Hippocampal formation (tissue), 2 donors: Measurements from ENCODE around the gene MLST8.

ENCODE experiments used
- DNase-seq, 2 donors: peaks; one replicate each; lab custom pipeline; 2025; lab: John Stamatoyannopoulos, UW

The MLST8 gene

GRCh38 chr16:2208308-2208707 is 3.1 kb downstream of the MLST8 start:
- no peak for DNase-seq

DNA sequence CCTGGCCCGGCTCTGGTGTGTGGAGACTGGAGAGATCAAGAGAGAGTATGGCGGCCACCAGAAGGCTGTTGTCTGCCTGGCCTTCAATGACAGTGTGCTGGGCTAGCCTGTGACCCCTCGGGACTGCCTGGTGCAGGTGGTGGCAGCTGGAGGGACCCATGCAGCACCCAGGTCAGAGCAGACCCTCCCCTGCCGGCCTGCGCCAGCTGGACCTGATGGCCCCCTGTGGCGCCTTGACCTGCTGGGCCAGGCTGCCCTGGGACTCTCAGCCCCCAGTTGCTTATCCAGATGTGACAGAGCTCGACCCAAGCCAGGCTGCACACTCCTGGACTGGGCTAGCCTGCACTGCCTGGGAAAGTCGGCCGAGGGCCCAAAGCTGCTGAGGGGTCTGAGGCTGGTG is 3.5 kb downstream of the MLST8 start:
- no peak for DNase-seq

GRCh38 chr16:2209258-2210008 is 4.2 kb downstream of the MLST8 start:
- DNase-seq, result no peak

DNA sequence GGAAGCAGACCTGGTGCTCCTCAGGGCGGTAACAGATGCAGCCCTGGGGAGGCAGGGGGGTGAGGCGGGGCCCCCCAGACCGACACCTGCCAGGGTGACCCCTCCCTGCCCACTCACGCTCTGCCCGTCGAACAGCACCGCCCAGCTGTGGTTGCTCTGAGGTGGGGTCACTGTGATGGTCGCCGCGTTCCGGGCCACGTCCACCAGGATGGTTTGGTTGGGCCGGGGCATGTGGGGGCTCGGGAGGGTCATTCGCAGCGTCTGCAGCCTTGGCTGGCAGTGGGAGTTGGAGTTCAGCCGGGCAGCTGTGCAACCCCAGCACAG is 4.7 kb downstream of the MLST8 start:
- DNase-seq, result no peak

DNA sequence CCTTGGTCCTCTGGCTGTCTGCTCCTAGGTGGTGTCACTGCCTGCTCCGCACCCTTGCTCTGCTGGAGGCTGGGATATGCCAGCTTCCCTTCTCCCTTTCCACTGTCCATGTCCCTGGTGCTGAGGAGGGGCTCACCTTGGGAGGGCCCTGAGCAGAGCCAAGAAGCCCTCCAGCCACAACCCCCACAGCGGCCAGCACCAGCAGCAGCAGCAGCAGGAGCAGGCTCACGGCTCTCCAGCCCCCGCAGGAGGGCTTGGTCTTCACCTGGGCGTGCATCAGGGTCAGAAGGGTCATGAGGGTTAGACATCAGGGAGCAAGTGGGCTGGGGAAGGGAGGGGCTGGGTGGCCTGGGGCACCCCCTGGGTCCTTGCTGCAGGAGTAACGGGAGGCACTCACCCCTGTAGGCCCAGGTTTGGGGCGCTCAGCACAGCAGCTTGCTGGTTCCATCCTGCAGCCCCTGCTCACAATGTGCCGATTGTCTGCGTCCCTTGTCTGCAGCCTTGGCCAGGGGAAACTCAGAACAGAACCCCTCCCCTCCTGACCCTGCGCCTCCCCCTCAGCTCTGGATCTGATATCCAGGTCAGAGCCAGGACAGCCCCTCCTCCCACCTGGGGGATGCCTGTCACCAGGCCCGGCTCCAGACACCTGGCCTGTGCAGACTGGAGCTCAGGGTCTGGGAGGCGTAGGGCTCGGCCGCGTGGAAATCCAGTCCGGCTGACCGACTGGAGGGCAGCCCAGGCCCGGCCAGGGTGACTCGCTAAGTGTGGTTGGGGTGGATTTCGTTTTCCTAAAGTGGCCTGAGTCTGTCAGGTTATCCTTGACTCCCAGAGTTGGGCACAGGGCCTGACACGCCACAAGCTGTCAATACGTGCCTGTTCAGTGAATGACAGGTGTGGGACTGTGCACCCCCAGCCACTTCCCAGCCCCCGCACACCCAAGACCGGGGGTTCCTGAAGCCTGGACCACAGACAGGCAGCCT is 5.4 kb downstream of the MLST8 start, which contains the start of gene BRICD5:
Gene BRICD5, minus strand, starts transcription at position 478 of the 980 bp plus-strand sequence. Its CDS starts 30 bp downstream, at position 448.
- no peak for DNase-seq

- DNase-seq, result no peak
These were observed 6.7 kb downstream of the MLST8 start for GRCh38 chr16:2211923-2212347.

DNA sequence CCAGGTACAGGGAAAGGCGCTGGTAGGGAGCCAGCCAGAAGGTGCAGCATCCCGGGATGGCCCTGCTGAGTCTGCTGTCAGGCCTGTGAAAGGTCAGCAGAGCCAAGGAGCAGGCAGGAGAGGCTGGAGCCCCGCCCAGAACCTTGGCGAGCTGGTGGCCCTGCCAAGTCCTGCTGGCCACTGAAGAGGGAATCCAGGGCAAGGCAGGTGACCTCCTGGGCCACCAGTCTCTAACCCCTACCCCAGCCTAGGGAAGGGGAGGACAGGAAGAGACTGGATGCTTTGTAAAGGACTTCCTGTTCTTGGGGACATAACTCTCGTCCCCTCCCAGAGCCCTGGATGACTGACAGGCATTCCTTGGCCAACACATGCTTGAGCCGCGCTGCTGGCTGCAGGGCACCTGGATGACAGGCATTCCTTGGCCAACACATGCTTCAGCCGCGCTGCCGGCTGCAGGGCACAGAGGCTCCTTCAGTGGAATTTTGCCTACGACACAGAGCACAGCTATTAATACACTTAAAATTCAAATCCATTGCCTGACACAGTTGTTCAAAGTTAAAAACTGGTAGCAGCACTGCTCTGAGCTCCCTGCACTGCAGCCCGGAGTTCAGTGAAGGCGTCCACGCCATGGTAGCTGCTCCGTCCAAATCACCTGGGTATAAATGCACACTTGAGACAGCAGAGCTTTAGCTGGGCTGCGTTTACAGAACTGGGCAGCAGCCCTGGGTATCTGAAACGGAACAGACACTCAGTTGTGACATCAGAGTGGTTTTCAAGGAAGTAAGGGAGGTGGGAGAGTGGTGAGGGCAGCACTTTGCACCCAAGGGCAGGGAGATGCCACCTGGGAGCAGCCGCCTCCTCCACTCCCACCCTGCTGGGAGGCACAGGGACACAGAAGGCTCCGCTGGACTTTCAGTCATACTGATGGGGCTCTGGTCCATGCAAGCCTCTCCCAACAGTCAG is 7.4 kb downstream of the MLST8 start:
- no peak for DNase-seq

GRCh38 chr16:2213817-2214718 is 8.8 kb downstream of the MLST8 start:
- DNase-seq, result no peak

DNA sequence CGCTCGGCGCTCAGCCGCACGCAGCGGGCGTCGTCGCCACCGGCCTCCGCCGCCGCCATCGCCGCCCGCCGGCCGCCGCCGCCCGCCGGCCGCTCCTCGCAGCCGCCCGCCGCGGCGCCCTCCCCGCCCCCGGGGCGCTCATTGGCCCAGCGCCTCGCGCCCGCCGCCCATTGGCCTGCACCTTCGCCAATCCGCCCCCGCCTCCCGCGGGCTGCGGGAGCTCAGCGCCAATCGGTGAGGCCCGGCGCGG is 9.4 kb downstream of the MLST8 start, which contains the start of gene PGP:
Gene PGP, minus strand, starts transcription at position 122 of the 250 bp plus-strand sequence. Its CDS starts 63 bp downstream, at position 59.
- no peak for DNase-seq

- no peak for DNase-seq
These were observed 11.1 kb downstream of the MLST8 start for GRCh38 chr16:2216330-2216729.

DNA sequence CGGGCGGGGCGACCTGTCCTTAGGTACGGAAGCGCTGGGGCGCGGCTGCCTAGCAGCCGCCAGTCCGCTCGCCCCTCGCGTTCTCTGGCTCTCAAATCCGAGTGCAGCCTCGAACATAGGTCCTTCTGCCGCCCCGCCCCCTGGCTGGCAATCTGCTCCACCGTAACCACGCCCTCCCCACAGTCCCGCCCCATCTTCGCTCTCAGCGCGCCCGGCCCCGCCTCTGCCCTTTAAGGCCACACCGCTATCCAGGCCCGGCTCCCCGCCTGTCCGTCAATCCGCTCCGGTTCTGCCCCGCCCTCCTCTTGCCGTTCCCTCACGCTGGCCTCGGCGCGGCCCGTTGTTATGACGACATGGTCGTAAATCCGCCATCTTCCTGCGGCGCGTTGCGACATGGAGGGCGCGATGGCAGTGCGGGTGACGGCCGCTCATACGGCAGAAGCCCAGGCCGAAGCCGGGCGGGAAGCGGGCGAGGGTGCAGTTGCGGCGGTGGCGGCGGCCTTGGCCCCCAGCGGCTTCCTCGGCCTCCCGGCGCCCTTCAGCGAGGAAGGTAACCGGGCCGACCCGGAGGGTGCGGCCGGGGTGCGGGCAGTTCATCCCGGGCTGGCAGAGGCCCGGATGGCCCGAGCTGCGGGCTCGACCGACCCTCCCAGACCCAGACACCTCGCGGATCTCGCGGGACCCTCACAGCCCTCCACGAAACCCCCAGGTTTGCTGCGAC is 18.1 kb downstream of the MLST8 start, which contains the start of gene E4F1:
Gene E4F1, plus strand, starts transcription at position 371 of the 721 bp plus-strand sequence. Its CDS starts 23 bp downstream, at position 394.
- peak; percentile 98 for DNase-seq

- DNase-seq, result no peak
These were observed 18.8 kb downstream of the MLST8 start for GRCh38 chr16:2223942-2224486.

DNA sequence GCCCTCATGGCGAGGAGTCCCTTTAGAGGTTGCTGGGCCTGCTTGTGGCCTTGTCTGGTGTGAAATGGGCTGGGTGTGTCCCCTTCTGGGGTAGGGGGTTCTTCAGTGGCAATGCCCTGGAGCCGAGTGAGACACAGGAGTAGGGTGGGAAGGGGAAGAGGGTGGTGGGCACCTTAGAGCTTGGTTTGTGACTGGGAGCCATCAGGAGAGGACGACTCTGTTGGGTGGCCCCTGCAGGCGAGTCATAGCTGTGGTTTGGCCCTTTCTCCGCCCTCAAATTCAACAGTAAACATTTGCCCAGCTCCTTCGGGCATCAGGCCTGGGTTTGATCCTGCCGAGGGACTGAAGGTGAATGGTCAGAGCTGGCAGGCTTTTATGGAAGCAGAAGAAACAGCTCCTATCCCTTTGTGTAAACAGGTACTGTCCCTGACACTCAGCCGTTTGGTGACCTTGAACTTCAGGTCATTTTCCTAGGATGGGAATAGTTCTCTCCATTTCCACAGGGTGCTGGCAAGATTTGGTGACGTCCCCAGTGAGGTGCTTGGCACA is 21.1 kb downstream of the MLST8 start:
- DNase-seq, result no peak

- DNase-seq, result no peak
These were observed 21.7 kb downstream of the MLST8 start for GRCh38 chr16:2226918-2227317.

DNA sequence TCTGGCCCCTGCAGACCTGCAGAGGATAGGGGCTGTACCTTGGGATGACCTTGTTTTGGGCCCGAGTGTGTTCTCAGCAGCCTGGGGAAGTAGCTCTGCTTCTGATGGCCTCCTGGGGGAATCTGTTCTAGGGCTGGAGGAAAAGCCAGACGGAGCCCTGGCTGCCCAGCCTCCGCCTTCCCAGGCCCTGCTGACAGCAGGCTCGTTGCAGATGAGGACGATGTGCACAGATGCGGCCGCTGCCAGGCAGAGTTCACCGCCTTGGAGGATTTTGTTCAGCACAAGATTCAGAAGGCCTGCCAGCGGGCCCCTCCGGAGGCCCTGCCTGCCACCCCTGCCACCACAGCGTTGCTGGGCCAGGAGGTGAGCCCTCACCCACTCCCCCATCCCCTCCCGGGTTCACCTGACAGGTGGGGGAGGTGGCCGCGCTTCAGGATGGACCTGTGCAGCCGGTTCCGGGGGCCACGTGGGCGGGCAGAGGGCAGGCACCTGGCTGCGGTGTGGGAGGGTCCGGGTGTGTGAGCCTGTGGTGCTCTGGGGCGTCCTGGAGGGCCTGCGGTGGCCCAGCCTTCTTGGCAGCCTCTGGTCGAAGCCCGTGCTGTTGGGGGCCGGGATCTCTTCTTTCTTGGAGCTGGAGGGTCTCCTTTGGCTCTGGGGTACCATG is 23.0 kb downstream of the MLST8 start:
- no peak for DNase-seq

GRCh38 chr16:2229091-2229490 is 23.8 kb downstream of the MLST8 start:
- no peak for DNase-seq

- DNase-seq, result no peak
These were observed 24.5 kb downstream of the MLST8 start for GRCh38 chr16:2229632-2230250.

DNA sequence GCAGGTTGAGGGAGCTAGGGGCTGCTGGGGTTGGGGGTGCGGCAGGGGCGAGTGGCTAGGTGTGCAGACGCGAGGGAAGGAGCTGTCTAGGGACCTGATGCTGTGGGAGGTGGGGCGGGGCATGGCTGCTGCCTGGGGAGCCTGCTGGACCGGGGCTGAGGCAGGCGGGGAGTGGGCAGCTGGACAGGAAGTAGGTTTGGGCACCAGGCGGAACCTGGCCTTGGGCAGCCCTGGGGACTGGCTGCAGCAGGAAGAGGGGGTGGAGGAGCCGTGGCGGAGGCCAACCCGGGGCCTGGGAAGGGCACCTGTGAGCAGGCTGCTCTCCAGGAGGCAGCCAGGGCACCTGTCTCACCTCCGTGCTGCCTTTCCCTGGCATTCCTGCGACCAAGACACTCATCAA is 25.1 kb downstream of the MLST8 start:
- DNase-seq, result no peak
